WTC11 (cell line): ENCODE data around the gene INPP4B. TPM values are rescaled to one million over a fixed set of nuclear protein-coding genes. Genes with fewer than 3 reads are reported as not detected.

Source experiments
- ATAC-seq: fragments of 200-7000 bp; cut with Tn5 transposase; 2 replicates; pipeline ENCODE4 v1.10.0; 2021; ENCODE audit warnings: mild to moderate bottlenecking, moderate library complexity
- CTCF ChIA-PET: fragments of 300-600 bp; sonication (Branson Sonifier 250); formaldehyde crosslinking; loops from one replicate; lab custom pipeline; 2021; ENCODE audit warnings: antibody characterized with exemption; lab: Charles Lee
- POLR2A ChIA-PET: fragments of 350-600 bp; sonication (Branson Sonifier 250); formaldehyde crosslinking; loops from one replicate; lab custom pipeline; 2021; ENCODE audit warnings: antibody characterized with exemption; lab: Charles Lee
- DNase-seq: peaks from one replicate; pipeline ENCODE4 v3.0.0; 2021; ENCODE audit warnings: low spot score
- H3K27ac Mint-ChIP-seq: 2 replicates; pipeline ENCODE4 v1.8.0; 2021; ENCODE audit warnings: mixed read lengths
- H3K27me3 Mint-ChIP-seq: 2 replicates; pipeline ENCODE4 v1.8.0; 2021; ENCODE audit warnings: low read depth, mild to moderate bottlenecking, moderate library complexity, mixed read lengths
- H3K36me3 Mint-ChIP-seq: 2 replicates; pipeline ENCODE4 v1.8.0; 2021; ENCODE audit warnings: mixed read lengths
- H3K4me1 Mint-ChIP-seq: 2 replicates; pipeline ENCODE4 v1.8.0; 2022; ENCODE audit warnings: mixed read lengths
- H3K4me3 Mint-ChIP-seq: 2 replicates; pipeline ENCODE4 v1.8.0; 2021; ENCODE audit warnings: mild to moderate bottlenecking, moderate library complexity, mixed read lengths
- H3K9me3 Mint-ChIP-seq: 2 replicates; pipeline ENCODE4 v1.8.0; 2021; ENCODE audit warnings: mixed read lengths
- ATF1 ChIP-seq: sonication (generic); formaldehyde crosslinking; IDR thresholded peaks from 2 replicates; pipeline ENCODE4 v1.8.1; 2023; ENCODE audit warnings: mild to moderate bottlenecking, moderate library complexity, missing genetic modification reagents
- ATF2 ChIP-seq: sonication (generic); formaldehyde crosslinking; IDR thresholded peaks from 2 replicates; pipeline ENCODE4 v1.8.1; 2022; ENCODE audit warnings: low read depth, missing genetic modification reagents, borderline replicate concordance
- CBFB ChIP-seq: sonication (generic); formaldehyde crosslinking; IDR thresholded peaks from 2 replicates; pipeline ENCODE4 v1.8.1; 2022; ENCODE audit warnings: mild to moderate bottlenecking, low read depth, missing genetic modification reagents
- CREB1 ChIP-seq: sonication (generic); formaldehyde crosslinking; IDR thresholded peaks from 2 replicates; pipeline ENCODE4 v1.8.0; 2023; ENCODE audit warnings: mild to moderate bottlenecking, missing genetic modification reagents
- EMX1 ChIP-seq: fragments of 250-450 bp; sonication (Bioruptor Pico); IDR thresholded peaks from 2 replicates; pipeline ENCODE4 v1.8.0; 2021; ENCODE audit warnings: mild to moderate bottlenecking
- GRHL2 ChIP-seq: fragments of 250-450 bp; sonication (Bioruptor Pico); IDR thresholded peaks from 2 replicates; pipeline ENCODE4 v1.8.0; 2022; ENCODE audit warnings: mild to moderate bottlenecking, moderate library complexity; ENCODE audit not compliant: insufficient replicate concordance, severe bottlenecking
- HMGXB4 ChIP-seq: sonication (generic); formaldehyde crosslinking; IDR thresholded peaks from 2 replicates; pipeline ENCODE4 v1.8.1; 2023; ENCODE audit warnings: mild to moderate bottlenecking, moderate library complexity, missing genetic modification reagents
- SOX15 ChIP-seq: fragments of 250-450 bp; sonication (Bioruptor Pico); IDR thresholded peaks from 2 replicates; pipeline ENCODE4 v1.9.0; 2021; ENCODE audit warnings: mild to moderate bottlenecking
- SP1 ChIP-seq: sonication (generic); formaldehyde crosslinking; conservative IDR thresholded peaks from 2 replicates; pipeline ENCODE4 v1.8.1; 2022; ENCODE audit warnings: missing genetic modification reagents
- TCF7 ChIP-seq: sonication (generic); formaldehyde crosslinking; IDR thresholded peaks from 2 replicates; pipeline ENCODE4 v1.8.0; 2022; ENCODE audit warnings: mild to moderate bottlenecking, low read depth, missing genetic modification reagents, moderate library complexity
- TEAD4 ChIP-seq: sonication (generic); formaldehyde crosslinking; IDR thresholded peaks from 2 replicates; pipeline ENCODE4 v1.8.0; 2022; ENCODE audit warnings: mild to moderate bottlenecking, missing genetic modification reagents
- ZBTB21 ChIP-seq: sonication (generic); formaldehyde crosslinking; IDR thresholded peaks from 2 replicates; pipeline ENCODE4 v1.8.1; 2023; ENCODE audit warnings: mild to moderate bottlenecking, missing genetic modification reagents, borderline replicate concordance
- ZBTB43 ChIP-seq: sonication (generic); formaldehyde crosslinking; IDR thresholded peaks from 2 replicates; pipeline ENCODE4 v1.8.1; 2023; ENCODE audit warnings: mild to moderate bottlenecking, missing genetic modification reagents
- total RNA-seq: library from RNA; stranded (reverse); gene quantifications from 3 replicates; pipeline ENCODE4 v1.2.3, GENCODE V29; 2021
- TF ChIP-seq, protein P1 (sequence below): sonication (generic); formaldehyde crosslinking; IDR thresholded peaks from 2 replicates; pipeline ENCODE4 v1.8.0; 2022; ENCODE audit warnings: mild to moderate bottlenecking, missing genetic modification reagents
- TF ChIP-seq, protein P2 (sequence below): fragments of 250-450 bp; sonication (Bioruptor Pico); conservative IDR thresholded peaks from 2 replicates; pipeline ENCODE4 v1.9.0; 2021; ENCODE audit warnings: mild to moderate bottlenecking
- TF ChIP-seq, protein P3 (sequence below): fragments of 250-450 bp; sonication (Bioruptor Pico); IDR thresholded peaks from 2 replicates; pipeline ENCODE4 v1.9.0; 2021; ENCODE audit warnings: mild to moderate bottlenecking
- TF ChIP-seq, protein P4 (sequence below): sonication (generic); formaldehyde crosslinking; IDR thresholded peaks from 2 replicates; pipeline ENCODE4 v1.8.1; 2022; ENCODE audit warnings: mild to moderate bottlenecking, moderate library complexity, missing genetic modification reagents

INPP4B gene
- total RNA-seq, 1 experiment from 2014 or later: 0.92 TPM

DNA sequence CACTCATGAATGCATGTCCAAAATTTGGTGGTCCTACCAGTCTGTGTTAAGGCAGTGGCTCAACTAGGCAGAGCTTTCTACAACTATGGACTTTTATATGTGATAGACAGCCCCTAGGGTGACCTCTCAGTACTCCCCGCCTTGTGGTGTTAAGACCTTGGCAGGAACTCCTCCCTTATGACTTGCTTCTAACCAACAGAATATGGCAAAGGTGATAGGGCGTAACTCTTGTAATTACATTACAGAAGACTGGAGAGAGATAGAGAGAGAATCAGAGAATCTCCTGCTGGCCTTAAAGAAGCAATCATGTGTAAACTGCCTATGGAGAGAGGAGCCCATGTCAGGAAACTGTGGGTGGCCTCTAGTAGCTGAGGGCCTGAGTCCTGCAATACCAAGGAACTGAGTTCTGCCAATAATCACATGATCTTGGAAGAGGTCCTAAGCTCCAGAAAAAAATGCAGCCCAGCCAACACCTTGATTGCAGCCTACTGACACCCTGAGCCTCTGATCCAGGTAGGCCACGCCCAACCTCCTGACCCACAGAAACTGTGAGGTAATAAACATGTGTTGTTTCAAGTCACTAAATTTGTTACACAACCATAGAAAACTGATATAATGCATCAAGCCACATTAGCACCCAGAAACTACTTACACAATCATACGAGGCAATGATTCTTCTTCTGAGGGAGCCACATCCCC is 68.9 kb downstream of the INPP4B start:
- Mint-ChIP-seq H3K4me3 (no peak overlapping the region), H3K27ac (no peak overlapping the region)

GRCh38 chr4:142776026-142776425 is 70.1 kb downstream of the INPP4B start:
- H3K27me3 Mint-ChIP-seq: 0 out of 2 replicates have a peak, but pooled peaks cover 3% of the 10 kb centered on the region
- peaks cover 3% of the 10 kb centered on the region; the same call in 1 of the 2 replicates for H3K4me1 Mint-ChIP-seq
- no peak overlapping the region for H3K27ac Mint-ChIP-seq
- ChIA-PET CTCF (no interaction called here), POLR2A (no interaction called here)
- no peaks in the 10 kb centered on the region for H3K9me3 Mint-ChIP-seq
- DNase-seq: no peak
- TF ChIP-seq ZBTB43 (CRISPR knock-in tag) (no peak), HMGXB4 (CRISPR knock-in tag) (no peak), ZBTB21 (CRISPR knock-in tag) (no peak), SP1 (CRISPR knock-in tag) (no peak), CBFB (CRISPR knock-in tag) (no peak), ATF2 (CRISPR knock-in tag) (no peak)
- TF ChIP-seq, protein P1, sequence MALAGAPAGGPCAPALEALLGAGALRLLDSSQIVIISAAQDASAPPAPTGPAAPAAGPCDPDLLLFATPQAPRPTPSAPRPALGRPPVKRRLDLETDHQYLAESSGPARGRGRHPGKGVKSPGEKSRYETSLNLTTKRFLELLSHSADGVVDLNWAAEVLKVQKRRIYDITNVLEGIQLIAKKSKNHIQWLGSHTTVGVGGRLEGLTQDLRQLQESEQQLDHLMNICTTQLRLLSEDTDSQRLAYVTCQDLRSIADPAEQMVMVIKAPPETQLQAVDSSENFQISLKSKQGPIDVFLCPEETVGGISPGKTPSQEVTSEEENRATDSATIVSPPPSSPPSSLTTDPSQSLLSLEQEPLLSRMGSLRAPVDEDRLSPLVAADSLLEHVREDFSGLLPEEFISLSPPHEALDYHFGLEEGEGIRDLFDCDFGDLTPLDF (CRISPR knock-in tag): no peak
- H3K4me3 Mint-ChIP-seq: no peak overlapping the region
- no peaks in the 10 kb centered on the region for H3K36me3 Mint-ChIP-seq
- ATAC-seq: no peak

More for the DNA sequence above, 68.9 kb downstream of the INPP4B start:
- ATAC-seq (no peak; the same call in 1 of the 2 replicates), DNase-seq (no peak)
- Mint-ChIP-seq H3K27me3 (no peaks in the 10 kb centered on the region), H3K36me3 (no peaks in the 10 kb centered on the region), H3K9me3 (0 out of 2 replicates have a peak, but pooled peaks cover 3% of the 10 kb centered on the region), H3K4me1 (0 out of 2 replicates have a peak, but pooled peaks cover 3% of the 10 kb centered on the region)
- TF ChIP-seq SOX15 (CRISPR knock-in tag) (no peak), CBFB (CRISPR knock-in tag) (no peak), CREB1 (CRISPR knock-in tag) (no peak), TEAD4 (CRISPR knock-in tag) (no peak), ATF1 (CRISPR knock-in tag) (no peak), TCF7 (CRISPR knock-in tag) (no peak), EMX1 (CRISPR knock-in tag) (no peak), SP1 (CRISPR knock-in tag) (no peak), GRHL2 (CRISPR knock-in tag) (no peak)
- TF ChIP-seq, protein P2, sequence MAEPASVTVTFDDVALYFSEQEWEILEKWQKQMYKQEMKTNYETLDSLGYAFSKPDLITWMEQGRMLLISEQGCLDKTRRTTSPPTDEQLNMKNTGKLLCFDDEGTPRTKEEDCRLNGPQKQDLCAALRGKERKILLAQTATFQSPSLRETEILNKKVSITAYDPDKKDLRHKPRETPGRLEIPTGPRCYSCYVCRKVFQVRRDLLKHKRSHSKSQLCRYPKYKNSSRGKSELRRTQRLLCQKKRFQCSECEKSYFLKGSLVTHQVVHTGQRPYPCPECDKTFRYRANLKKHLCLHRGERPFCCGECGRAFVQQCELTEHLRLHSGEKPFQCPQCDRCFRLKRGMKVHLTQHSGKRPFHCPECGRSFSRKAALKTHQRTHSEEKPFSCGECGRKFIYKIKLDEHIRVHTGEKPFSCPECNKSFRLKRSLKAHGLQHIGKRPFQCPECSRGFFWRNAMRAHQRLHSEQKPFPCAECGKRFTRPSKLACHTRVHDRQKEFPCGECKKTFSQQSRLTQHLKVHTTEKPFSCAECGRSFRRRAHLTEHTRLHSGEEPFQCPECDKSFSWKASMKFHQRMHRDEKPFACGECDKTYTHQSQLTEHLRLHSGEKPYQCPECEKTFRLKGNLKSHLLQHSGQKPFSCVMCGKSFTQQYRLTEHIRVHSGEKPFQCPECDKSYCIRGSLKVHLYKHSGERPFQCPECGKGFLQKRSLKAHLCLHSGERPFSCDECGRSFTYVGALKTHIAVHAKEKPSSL (CRISPR knock-in tag): no peak
- TF ChIP-seq, protein P3, sequence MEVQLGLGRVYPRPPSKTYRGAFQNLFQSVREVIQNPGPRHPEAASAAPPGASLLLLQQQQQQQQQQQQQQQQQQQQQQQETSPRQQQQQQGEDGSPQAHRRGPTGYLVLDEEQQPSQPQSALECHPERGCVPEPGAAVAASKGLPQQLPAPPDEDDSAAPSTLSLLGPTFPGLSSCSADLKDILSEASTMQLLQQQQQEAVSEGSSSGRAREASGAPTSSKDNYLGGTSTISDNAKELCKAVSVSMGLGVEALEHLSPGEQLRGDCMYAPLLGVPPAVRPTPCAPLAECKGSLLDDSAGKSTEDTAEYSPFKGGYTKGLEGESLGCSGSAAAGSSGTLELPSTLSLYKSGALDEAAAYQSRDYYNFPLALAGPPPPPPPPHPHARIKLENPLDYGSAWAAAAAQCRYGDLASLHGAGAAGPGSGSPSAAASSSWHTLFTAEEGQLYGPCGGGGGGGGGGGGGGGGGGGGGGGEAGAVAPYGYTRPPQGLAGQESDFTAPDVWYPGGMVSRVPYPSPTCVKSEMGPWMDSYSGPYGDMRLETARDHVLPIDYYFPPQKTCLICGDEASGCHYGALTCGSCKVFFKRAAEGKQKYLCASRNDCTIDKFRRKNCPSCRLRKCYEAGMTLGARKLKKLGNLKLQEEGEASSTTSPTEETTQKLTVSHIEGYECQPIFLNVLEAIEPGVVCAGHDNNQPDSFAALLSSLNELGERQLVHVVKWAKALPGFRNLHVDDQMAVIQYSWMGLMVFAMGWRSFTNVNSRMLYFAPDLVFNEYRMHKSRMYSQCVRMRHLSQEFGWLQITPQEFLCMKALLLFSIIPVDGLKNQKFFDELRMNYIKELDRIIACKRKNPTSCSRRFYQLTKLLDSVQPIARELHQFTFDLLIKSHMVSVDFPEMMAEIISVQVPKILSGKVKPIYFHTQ: no peak
- TF ChIP-seq, protein P4, sequence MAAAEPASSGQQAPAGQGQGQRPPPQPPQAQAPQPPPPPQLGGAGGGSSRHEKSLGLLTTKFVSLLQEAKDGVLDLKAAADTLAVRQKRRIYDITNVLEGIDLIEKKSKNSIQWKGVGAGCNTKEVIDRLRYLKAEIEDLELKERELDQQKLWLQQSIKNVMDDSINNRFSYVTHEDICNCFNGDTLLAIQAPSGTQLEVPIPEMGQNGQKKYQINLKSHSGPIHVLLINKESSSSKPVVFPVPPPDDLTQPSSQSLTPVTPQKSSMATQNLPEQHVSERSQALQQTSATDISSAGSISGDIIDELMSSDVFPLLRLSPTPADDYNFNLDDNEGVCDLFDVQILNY: no peak
- ChIA-PET POLR2A (no interaction called here), CTCF (no interaction called here)
